HG02763 (cell line): ENCODE results near the gene KPNA6.

Experiments
- ATAC-seq: cut with Tn5 transposase; IDR thresholded peaks from one replicate; pipeline ENCODE4 v1.9.1; 2021; ENCODE audit warnings: mild to moderate bottlenecking, moderate library complexity; ENCODE audit not compliant: unreplicated experiment

The KPNA6 gene

DNA sequence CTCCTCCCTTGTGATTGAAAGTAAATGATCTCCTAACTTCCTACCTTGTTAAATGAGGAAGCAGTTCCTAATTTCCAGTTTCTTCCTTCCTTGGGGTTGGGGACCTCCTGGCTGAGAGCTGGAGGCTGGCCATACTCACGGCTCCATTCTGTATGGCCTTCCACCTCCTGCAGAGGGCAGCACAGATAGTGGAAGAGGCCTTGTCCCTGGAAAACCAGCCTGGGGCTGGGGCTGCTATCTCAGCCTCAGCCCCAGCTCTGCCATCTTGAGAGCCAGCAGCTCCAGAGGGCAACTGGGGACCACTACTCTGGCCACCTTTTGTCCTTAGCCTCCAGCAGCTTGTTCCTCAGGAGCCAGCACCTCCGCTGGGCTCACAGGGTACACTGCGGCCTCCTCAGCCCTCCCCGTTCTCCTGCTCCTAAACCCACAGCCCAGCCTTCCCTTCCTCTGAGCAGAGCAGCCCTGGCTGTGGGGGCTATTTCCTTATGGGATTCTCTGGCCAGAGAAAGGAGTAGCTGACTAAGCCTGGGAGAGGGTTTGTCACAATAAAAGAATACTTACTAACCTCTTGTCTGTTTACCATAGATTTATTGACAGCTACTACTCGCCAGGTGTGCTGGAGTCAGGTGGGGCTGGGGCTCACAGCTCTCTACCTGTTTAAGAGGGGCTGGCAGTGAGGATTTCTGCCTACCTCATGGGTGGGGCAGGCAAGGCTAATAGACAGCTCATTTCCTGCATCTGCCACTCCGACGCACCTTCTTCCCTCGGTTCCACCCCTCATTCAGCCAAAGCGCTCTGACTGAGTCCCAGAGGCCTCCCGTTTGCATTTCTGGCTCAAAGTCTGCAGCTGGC lies 108.0 kb downstream of the KPNA6 start:
- no peak for ATAC-seq

DNA sequence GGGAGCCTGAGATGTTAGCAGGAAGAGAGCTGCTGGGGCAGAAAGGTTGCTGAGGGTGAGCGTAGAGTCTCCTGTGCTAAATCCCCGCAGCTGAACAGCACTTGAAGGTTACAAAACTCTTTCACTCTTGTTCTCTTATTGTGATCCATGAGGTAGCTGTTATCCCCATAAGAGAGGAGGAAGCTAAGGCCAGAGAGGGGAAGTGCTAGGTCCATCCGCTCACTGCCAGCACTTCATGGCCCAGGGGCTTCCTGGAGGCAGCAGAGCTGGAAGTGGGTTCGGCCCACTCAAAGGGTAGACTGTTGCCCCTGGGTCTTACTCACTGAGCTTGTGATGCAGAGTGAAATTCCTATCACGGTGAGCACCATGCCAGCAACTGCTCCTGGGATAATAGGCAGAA lies 108.7 kb downstream of the KPNA6 start:
- ATAC-seq: no peak

GRCh38 chr1:32219022-32219421 lies 111.2 kb downstream of the KPNA6 start:
- no peak for ATAC-seq

GRCh38 chr1:32220746-32221580 lies 113.1 kb downstream of the KPNA6 start:
- no peak for ATAC-seq

DNA sequence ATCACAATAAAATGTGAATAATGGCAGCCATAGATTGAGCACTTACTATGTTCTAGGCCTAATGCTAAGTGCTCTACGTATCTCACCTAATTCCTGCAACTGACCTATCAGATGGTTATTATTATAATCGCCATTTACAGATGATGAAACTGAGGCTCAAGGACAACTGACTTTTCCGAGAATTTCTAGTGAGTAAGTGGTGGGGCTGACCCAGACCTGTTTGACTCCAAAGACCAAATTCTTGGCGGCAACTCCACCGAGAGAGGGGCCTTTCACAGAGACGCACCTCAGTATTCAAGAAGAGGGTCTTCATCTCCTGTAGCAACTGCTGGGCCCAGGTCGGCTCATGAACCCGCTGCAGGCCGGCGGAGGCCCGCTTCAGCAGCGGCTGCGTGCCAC lies 113.7 kb downstream of the KPNA6 start:
- no peak for ATAC-seq

GRCh38 chr1:32221980-32222755 lies 114.3 kb downstream of the KPNA6 start, which contains the start of the genes EIF3I and TMEM234:
TSS of gene EIF3I (plus strand) at chr1:32222407. CDS start at chr1:32222442, 35 bp downstream.
TSS of gene TMEM234 (minus strand) at chr1:32222353. CDS start at chr1:32222322, 31 bp downstream.
- peak; percentile 82 for ATAC-seq

DNA sequence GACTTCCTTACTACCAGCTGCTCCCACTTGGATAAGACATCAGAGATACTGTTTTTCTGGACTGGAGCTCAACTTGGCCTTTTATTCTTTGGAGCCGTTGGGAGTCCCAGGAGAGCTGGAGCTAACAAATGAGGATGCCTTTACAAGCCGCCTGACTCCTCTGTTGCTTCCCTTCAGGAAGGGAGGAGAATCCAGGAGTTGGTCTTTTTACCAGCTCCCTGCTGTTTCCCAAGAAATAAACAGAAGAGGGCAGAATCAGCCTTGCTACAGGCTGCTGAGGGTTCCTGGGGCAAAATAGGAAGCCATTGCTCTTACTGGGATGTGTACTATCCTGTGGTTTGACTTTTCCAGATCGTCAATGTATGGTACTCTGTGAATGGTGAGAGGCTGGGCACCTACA lies 115.8 kb downstream of the KPNA6 start:
- no peak for ATAC-seq

DNA sequence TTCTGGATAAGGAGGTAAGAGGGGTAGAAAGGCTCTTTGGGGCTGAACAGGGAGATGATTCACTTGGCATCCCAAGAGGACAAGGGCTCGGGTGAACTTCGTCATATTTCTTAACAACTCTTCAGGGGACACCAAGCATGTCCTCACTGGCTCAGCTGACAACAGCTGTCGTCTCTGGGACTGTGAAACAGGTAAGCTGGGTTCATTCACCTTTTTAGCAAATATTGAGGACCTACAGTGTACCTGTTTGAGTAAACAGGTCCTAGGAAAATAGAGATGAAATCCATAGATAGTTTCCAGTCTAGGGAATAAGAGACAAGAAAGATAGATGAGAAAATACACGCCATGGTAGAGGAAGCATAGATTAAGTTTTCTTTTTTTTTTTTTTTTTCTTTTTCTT lies 116.4 kb downstream of the KPNA6 start:
- no peak for ATAC-seq
